ENCODE results near the gene SLC49A3.

GRCh38 chr4:653831-654502, 35.0 kb downstream of the SLC49A3 start:
- TF ChIP-seq CTCF (optimal IDR thresholded peaks at IDR 0.05 in 1 of 3, IDR thresholded peaks at IDR 0.05 in 1 of 3, conservative IDR thresholded peaks at IDR 0.05 in 1 of 3; ENCODE audit: extremely low read depth in 1 of 3, insufficient read depth in 2 of 3, low read length in 3 of 3) (no peak), EZH2 (IDR thresholded peaks at IDR 0.05; ENCODE audit: low read length) (no peak)
